HEK293 (cell line): ENCODE measurements around the gene ZBTB21.

Experiments
- AEBP2 ChIP-seq: fragments of 450-650 bp; formaldehyde crosslinking; IDR thresholded peaks from 2 replicates; pipeline ENCODE4 v1.5.1; 2016; ENCODE audit warnings: missing biosample characterization, missing genetic modification characterization, borderline replicate concordance
- GLI4 ChIP-seq: fragments of 450-650 bp; formaldehyde crosslinking; IDR thresholded peaks from 2 replicates; pipeline ENCODE4 v1.5.1; 2016; ENCODE audit warnings: missing biosample characterization, missing genetic modification characterization
- GLIS1 ChIP-seq: fragments of 450-650 bp; formaldehyde crosslinking; IDR thresholded peaks from 2 replicates; pipeline ENCODE4 v1.5.1; 2016; ENCODE audit warnings: missing biosample characterization, missing genetic modification characterization
- HOXA7 ChIP-seq: sonication (generic); formaldehyde crosslinking; IDR thresholded peaks from 2 replicates; pipeline ENCODE4 v1.8.1; 2022; ENCODE audit warnings: missing genetic modification reagents, borderline replicate concordance
- IKZF3 ChIP-seq: fragments of 450-650 bp; IDR thresholded peaks from 2 replicates; pipeline ENCODE4 v1.5.0; 2018; ENCODE audit warnings: missing biosample characterization, mild to moderate bottlenecking, missing genetic modification characterization, moderate library complexity
- MEIS1 ChIP-seq: sonication (generic); formaldehyde crosslinking; IDR thresholded peaks from 2 replicates; pipeline ENCODE4 v1.8.1; 2022; ENCODE audit warnings: missing genetic modification reagents, mild to moderate bottlenecking, borderline replicate concordance
- MZF1 ChIP-seq: fragments of 450-650 bp; formaldehyde crosslinking; IDR thresholded peaks from 2 replicates; pipeline ENCODE4 v1.5.1; 2017; ENCODE audit warnings: missing biosample characterization, missing genetic modification characterization, borderline replicate concordance
- PATZ1 ChIP-seq: fragments of 450-650 bp; formaldehyde crosslinking; IDR thresholded peaks from 2 replicates; pipeline ENCODE4 v1.5.1; 2016; ENCODE audit warnings: missing biosample characterization, missing genetic modification characterization
- PRDM4 ChIP-seq: fragments of 450-650 bp; formaldehyde crosslinking; IDR thresholded peaks from 2 replicates; pipeline ENCODE4 v1.5.1; 2017; ENCODE audit warnings: missing biosample characterization, missing genetic modification characterization
- SP3 ChIP-seq: fragments of 450-650 bp; formaldehyde crosslinking; IDR thresholded peaks from 2 replicates; pipeline ENCODE4 v1.5.1; 2016; ENCODE audit warnings: missing biosample characterization, missing genetic modification characterization
- TCF7L2 ChIP-seq: IDR thresholded peaks from 2 replicates; pipeline ENCODE4 v1.6.1; 2011; ENCODE audit warnings: low read depth, mild to moderate bottlenecking, inconsistent platforms, low read length, moderate library complexity, borderline replicate concordance
- ZBTB11 ChIP-seq: fragments of 450-650 bp; formaldehyde crosslinking; conservative IDR thresholded peaks from 2 replicates; pipeline ENCODE4 v1.5.1; 2016; ENCODE audit warnings: low read depth, missing biosample characterization, missing genetic modification characterization
- ZBTB48 ChIP-seq: fragments of 450-650 bp; formaldehyde crosslinking; IDR thresholded peaks from 2 replicates; pipeline ENCODE4 v1.5.1; 2016; ENCODE audit warnings: missing biosample characterization, missing genetic modification characterization
- ZIC2 ChIP-seq: fragments of 450-650 bp; formaldehyde crosslinking; IDR thresholded peaks from 2 replicates; pipeline ENCODE4 v1.5.1; 2016; ENCODE audit warnings: missing biosample characterization, missing genetic modification characterization
- ZNF157 ChIP-seq: fragments of 450-650 bp; formaldehyde crosslinking; IDR thresholded peaks from 2 replicates; pipeline ENCODE4 v1.5.1; 2016; ENCODE audit warnings: missing biosample characterization, missing genetic modification characterization
- ZNF2 ChIP-seq: fragments of 450-650 bp; formaldehyde crosslinking; IDR thresholded peaks from 2 replicates; pipeline ENCODE4 v1.5.1; 2016; ENCODE audit warnings: missing biosample characterization, missing genetic modification characterization
- ZNF311 ChIP-seq: fragments of 450-650 bp; formaldehyde crosslinking; IDR thresholded peaks from 2 replicates; pipeline ENCODE4 v1.5.1; 2017; ENCODE audit warnings: missing biosample characterization, missing genetic modification characterization, borderline replicate concordance
- ZNF335 ChIP-seq: fragments of 450-650 bp; formaldehyde crosslinking; conservative IDR thresholded peaks from 2 replicates; pipeline ENCODE4 v1.5.1; 2016; ENCODE audit warnings: missing biosample characterization, missing genetic modification characterization
- ZNF416 ChIP-seq: fragments of 450-650 bp; formaldehyde crosslinking; IDR thresholded peaks from 2 replicates; pipeline ENCODE4 v1.5.1; 2016; ENCODE audit warnings: missing biosample characterization, missing genetic modification characterization
- ZNF449 ChIP-seq: fragments of 450-650 bp; formaldehyde crosslinking; IDR thresholded peaks from 2 replicates; pipeline ENCODE4 v1.5.1; 2017; ENCODE audit warnings: missing biosample characterization, mild to moderate bottlenecking, missing genetic modification characterization, moderate library complexity
- ZNF473 ChIP-seq: fragments of 450-650 bp; formaldehyde crosslinking; IDR thresholded peaks from 2 replicates; pipeline ENCODE4 v1.5.1; 2017; ENCODE audit warnings: missing biosample characterization, missing genetic modification characterization
- ZNF544 ChIP-seq: fragments of 450-650 bp; formaldehyde crosslinking; IDR thresholded peaks from 2 replicates; pipeline ENCODE4 v1.5.0; 2017; ENCODE audit warnings: missing biosample characterization, missing genetic modification characterization
- ZNF600 ChIP-seq: fragments of 450-650 bp; formaldehyde crosslinking; IDR thresholded peaks from 2 replicates; pipeline ENCODE4 v1.5.1; 2016; ENCODE audit warnings: missing biosample characterization, missing genetic modification characterization
- ZNF692 ChIP-seq: fragments of 450-650 bp; formaldehyde crosslinking; IDR thresholded peaks from 2 replicates; pipeline ENCODE4 v1.5.1; 2016; ENCODE audit warnings: missing biosample characterization, missing genetic modification characterization
- ZNF792 ChIP-seq: fragments of 450-650 bp; formaldehyde crosslinking; IDR thresholded peaks from 2 replicates; pipeline ENCODE4 v1.5.1; 2016; ENCODE audit warnings: missing biosample characterization, missing genetic modification characterization
- ZNF837 ChIP-seq: fragments of 450-650 bp; formaldehyde crosslinking; IDR thresholded peaks from 2 replicates; pipeline ENCODE4 v1.5.1; 2016; ENCODE audit warnings: missing biosample characterization, missing genetic modification characterization
- ZSCAN16 ChIP-seq: fragments of 450-650 bp; formaldehyde crosslinking; IDR thresholded peaks from 2 replicates; pipeline ENCODE4 v1.5.1; 2016; ENCODE audit warnings: missing biosample characterization, missing genetic modification characterization

ZBTB21 gene

GRCh38 chr21:42009831-42010506 is at the start of gene ZBTB21 (continued):
- TF ChIP-seq ZBTB11 (peak; percentile 47), ZSCAN16 (tag by site-specific recombination) (no peak), ZNF473 (no peak), ZIC2 (tag by site-specific recombination) (no peak), ZNF692 (tag by site-specific recombination) (peak; percentile 77), HOXA7 (CRISPR knock-in tag) (no peak), GLIS1 (0 out of 2 replicates have a peak, but pooled peaks have one; percentile 19), ZBTB48 (tag by site-specific recombination) (no peak; the same call in 1 of the 2 replicates), PATZ1 (tag by site-specific recombination) (peak; percentile 63), ZNF311 (tag by site-specific recombination) (no peak), GLI4 (tag by site-specific recombination) (no peak), ZNF837 (no peak), MZF1 (tag by site-specific recombination) (no peak), MEIS1 (CRISPR knock-in tag) (no peak), IKZF3 (tag by site-specific recombination) (no peak), AEBP2 (tag by site-specific recombination) (no peak), ZNF544 (tag by site-specific recombination) (no peak), ZNF2 (tag by site-specific recombination) (peak; percentile 53; the same call in 1 of the 2 replicates), TCF7L2 (no peak), ZNF416 (no peak), ZNF449 (tag by site-specific recombination) (no peak), ZNF792 (tag by site-specific recombination) (no peak), ZNF600 (tag by site-specific recombination) (no peak), PRDM4 (peak; percentile 54; the same call in 1 of the 2 replicates), ZNF335 (tag by site-specific recombination) (peak; percentile 70), ZNF157 (tag by site-specific recombination) (no peak), SP3 (tag by site-specific recombination) (peak; percentile 74)
